LNCaP clone FGC (cell line): ENCODE data around the gene RAB11FIP4.
"Not testable (repeated sequence)": the region's sequence is repeated elsewhere in the genome, so short reads cannot be mapped to it uniquely, and the experiment has no call there.

Experiments
- DNase-seq: peaks from one replicate; pipeline ENCODE4 v3.0.0-alpha.2; 2011; ENCODE audit warnings: low read depth
- H3K4me3 ChIP-seq: 2 replicates; pipeline ENCODE4 v1.5.1; 2011; ENCODE audit warnings: mild to moderate bottlenecking, low read depth, low read length, control low read depth
- TF ChIP-seq, protein P1 (sequence below): IDR thresholded peaks from 2 replicates; pipeline ENCODE4 v1.5.1; 2012; ENCODE audit warnings: mild to moderate bottlenecking; ENCODE audit not compliant: control insufficient read depth, insufficient read depth; ENCODE audit errors: extremely low read depth

The RAB11FIP4 gene

DNA sequence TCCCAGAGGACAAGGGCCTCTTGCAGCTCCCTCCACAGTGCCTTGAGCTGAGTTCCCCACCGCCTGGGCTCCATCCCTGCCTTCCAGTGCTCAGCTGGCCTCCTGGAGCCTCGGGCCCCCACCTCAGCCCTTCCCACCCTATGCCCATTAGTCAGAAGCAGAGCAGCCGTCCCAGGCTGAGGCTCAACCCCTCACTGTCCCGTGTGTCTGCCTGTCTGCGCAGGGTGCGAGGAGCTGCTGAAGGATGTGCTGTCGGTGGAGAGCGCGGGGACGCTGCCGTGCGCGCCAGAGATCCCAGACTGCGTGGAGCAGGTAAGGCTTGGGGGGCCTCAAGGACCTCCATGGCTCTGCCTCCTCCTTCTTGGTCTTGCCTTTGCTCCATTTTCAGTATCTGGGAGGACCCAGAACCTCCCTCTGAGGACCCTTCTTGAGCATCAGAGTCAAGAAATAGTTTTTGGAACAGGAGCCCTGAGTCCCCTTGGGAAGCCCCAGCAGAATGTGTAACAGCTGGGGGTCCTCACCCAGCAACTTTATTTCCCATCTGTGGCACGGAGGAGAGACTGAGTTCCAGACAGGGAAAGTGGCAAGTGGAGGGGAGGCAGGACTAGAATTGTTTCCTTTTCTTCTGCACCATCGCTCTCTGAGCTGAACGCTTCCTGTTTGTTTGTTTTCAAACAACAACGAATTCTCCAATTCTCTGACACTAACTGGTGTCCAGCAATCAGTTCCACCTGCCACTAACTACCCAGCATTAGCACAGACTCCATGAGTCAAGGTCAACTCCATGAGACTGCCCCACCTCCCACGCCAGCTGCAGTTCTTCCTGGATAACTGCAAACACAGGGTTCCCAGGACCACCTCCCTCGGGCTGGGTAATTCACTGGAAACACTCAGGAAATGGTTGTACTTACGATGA is 42.6 kb downstream of the RAB11FIP4 start:
- no peak for DNase-seq
- TF ChIP-seq, protein P1, sequence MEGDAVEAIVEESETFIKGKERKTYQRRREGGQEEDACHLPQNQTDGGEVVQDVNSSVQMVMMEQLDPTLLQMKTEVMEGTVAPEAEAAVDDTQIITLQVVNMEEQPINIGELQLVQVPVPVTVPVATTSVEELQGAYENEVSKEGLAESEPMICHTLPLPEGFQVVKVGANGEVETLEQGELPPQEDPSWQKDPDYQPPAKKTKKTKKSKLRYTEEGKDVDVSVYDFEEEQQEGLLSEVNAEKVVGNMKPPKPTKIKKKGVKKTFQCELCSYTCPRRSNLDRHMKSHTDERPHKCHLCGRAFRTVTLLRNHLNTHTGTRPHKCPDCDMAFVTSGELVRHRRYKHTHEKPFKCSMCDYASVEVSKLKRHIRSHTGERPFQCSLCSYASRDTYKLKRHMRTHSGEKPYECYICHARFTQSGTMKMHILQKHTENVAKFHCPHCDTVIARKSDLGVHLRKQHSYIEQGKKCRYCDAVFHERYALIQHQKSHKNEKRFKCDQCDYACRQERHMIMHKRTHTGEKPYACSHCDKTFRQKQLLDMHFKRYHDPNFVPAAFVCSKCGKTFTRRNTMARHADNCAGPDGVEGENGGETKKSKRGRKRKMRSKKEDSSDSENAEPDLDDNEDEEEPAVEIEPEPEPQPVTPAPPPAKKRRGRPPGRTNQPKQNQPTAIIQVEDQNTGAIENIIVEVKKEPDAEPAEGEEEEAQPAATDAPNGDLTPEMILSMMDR: no peak

DNA sequence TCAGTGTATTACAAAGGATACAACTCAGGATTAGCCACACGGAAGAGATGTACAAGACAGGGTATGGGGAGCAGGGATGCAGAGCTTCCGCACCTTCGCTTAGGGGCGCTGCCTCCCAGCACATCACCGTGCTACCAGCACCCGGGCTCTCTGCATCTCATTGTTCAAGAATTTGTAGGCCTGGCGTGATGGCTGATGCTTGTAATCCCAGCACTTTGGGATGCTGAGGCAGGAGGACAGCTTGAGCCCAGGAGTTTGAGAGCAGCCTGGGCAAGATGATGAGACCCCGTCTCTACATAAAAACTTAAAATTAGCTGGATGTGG is 43.2 kb downstream of the RAB11FIP4 start:
- DNase-seq: no peak
- TF ChIP-seq, protein P1: no peak
- no peak overlapping the region for H3K4me3 ChIP-seq

More for the DNA sequence above, 42.6 kb downstream of the RAB11FIP4 start:
- H3K4me3 ChIP-seq: no peak overlapping the region

DNA sequence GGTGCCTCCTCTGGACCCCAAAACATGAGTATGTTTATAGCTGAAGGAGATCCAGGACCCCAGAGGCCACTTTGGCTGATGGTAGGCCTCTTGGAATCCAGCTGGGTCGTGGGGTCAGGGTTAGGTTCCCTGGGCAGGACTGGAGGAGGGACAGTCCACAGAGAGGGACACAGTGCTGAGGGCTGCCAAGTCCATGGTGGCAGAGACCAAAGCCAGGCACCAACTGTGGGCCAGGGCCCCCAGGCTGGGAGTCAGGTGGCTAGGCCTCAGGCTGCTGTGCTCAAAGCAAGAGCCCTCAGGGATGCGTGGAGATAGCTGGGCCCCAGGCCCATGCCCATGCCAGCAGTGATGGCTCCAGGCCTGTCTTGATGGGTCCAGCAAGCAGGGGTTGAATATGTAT is 44.1 kb downstream of the RAB11FIP4 start:
- no peak for DNase-seq
- H3K4me3 ChIP-seq: no peak overlapping the region
- TF ChIP-seq, protein P1: no peak

DNA sequence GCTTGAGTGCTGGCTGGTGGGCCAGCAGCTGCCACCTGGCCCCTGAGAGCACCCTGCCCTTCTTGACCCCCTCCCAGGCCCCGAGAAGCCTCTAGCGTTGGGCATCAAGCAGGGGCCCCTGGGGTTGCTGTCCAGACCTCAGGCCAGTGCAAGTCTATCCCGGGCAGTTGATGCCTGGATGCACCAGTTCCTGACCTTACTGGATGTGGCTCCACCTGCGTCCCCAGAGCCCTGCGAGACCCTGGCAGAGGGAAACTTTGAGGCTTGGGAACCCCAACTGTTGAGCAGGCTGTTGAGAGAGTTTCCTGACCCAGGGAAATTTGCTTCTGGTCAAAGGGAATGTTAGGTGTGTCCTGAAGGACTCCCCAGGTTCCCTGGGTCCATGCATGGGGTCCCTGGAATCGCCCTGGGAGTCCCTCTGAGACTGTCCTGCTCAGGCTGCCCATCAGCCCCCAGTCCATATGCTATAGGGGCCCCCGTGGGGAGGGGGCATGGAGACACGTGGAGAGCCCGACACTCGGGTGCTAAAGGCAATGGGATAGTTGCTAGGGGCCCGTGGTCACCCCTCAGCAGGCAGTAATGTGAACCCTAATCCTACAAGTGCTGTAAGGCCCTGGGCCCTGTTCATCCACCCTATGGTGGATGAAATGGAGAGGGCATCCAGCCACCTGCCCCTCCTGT is 46.4 kb downstream of the RAB11FIP4 start:
- DNase-seq: no peak
- TF ChIP-seq, protein P1: no peak
- no peak overlapping the region for H3K4me3 ChIP-seq

DNA sequence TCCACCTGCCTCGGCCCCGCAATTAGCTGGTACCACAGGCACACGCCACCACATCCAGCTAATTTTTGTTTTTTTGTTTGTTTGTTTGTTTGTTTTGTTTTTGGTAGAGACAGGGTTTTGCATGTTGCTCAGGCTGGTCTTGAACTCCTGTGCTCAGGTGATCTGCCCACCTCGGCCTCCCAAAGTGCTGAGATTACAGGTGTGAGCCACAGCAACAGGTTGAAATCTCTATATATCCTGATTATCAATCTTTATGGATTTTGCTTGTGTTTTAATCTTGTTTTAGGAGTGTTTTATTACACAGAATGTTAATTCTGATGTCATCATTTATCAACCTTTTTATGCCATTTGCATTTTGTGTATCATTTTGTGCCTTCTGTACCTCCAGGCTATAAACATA is 48.2 kb downstream of the RAB11FIP4 start:
- no peak for DNase-seq
- H3K4me3 ChIP-seq: no peak overlapping the region
- TF ChIP-seq, protein P1: no peak

DNA sequence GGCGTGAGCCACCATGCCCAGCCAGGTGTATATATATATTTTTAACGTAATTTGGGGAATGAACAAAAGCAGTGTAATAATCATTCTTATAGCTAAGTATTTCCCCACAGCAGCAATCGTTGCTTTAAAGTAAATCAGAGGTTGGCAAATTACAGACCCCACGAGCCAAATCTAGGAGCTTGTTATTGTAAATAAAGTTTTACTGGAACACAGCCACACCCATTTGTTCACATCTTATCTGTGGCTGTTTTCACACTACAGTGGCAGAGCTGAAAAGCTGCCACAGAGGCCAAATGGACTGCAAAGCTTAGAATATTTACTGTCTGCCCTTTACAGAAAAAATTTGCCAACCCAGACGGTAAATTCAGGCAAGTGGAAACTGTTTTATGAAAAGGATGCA is 50.8 kb downstream of the RAB11FIP4 start:
- no peak overlapping the region for H3K4me3 ChIP-seq
- no peak for DNase-seq
- TF ChIP-seq, protein P1: no peak

DNA sequence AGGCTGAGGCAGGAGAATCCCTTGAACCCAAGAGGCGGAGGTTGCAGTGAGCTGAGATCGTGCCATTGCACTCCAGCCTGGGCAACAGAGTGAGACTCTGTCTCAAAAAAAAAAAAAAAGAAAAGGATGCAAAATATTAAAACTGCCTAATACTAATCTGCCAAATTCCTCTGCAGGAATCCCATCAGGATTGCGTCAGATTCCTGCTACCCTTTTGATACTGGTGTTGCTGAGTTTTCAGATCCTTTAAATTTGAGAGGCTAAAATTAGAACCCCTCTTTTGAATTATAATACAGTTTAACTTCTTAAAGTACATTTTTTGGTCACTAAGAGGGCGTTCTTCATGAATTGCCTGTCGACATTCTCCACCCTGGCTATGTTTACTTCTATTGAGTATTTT is 51.4 kb downstream of the RAB11FIP4 start:
- H3K4me3 ChIP-seq, DNase-seq: not testable (repeated sequence)
